Stomach (tissue), 4 donors: ENCODE results near the gene CATSPER3.

ENCODE experiments used
- CTCF ChIP-seq, 7 experiments: fragments of 450-650 bp in 4 of 7; fragments of 200-600 bp in 3 of 7; sonication (generic) in 3 of 7; IDR thresholded peaks; one replicate each; pipeline ENCODE4 v1.5.1; 2016 to 2019; ENCODE audit warnings: antibody characterized with exemption in 7 of 7, control low read depth in 2 of 7, mild to moderate bottlenecking in 1 of 7
- POLR2A ChIP-seq, 4 donors: fragments of 450-650 bp; IDR thresholded peaks; one replicate each; pipeline ENCODE4 v1.6.1; 2016; ENCODE audit warnings: antibody characterized with exemption in 4 of 4, control low read depth in 2 of 4, mild to moderate bottlenecking in 1 of 4, moderate library complexity in 1 of 4

GRCh38 chr5:134957920-134958608 lies 9.6 kb upstream of the CATSPER3 start:
- no peak for TF ChIP-seq POLR2A (IDR thresholded peaks at IDR 0.05)
- TF ChIP-seq CTCF (IDR thresholded peaks at IDR 0.05) = no peak
